Stimulated activated memory B cell treated with anti-CD40 and anti-IgM and Interleukin-4, amounts not matched to agents 10 μg/mL and 1 μg/mL and 100 μg/mL, for 72 hours (primary cell): ENCODE data around the gene THADA.
"Not testable (repeated sequence)": the region's sequence is repeated elsewhere in the genome, so short reads cannot be mapped to it uniquely, and the experiment has no call there.

Experiments used
- ATAC-seq: fragments of 150-1000 bp; cut with Tn5 transposase; 2 replicates; pipeline ENCODE4 v1.10.0; 2021
- H3K27ac Mint-ChIP-seq: one replicate; pipeline ENCODE4 v1.8.0; 2022; ENCODE audit warnings: mild to moderate bottlenecking, mixed read lengths
- H3K27me3 Mint-ChIP-seq: one replicate; pipeline ENCODE4 v1.8.0; 2022; ENCODE audit warnings: mixed read lengths
- H3K36me3 Mint-ChIP-seq: one replicate; pipeline ENCODE4 v1.8.0; 2022; ENCODE audit warnings: mixed read lengths
- H3K4me1 Mint-ChIP-seq: one replicate; pipeline ENCODE4 v1.8.0; 2022; ENCODE audit warnings: mixed read lengths
- H3K4me3 Mint-ChIP-seq: one replicate; pipeline ENCODE4 v1.8.0; 2022; ENCODE audit warnings: mild to moderate bottlenecking, moderate library complexity, mixed read lengths
- H3K9me3 Mint-ChIP-seq: one replicate; pipeline ENCODE4 v1.8.0; 2022; ENCODE audit warnings: mixed read lengths

THADA gene, protein sequence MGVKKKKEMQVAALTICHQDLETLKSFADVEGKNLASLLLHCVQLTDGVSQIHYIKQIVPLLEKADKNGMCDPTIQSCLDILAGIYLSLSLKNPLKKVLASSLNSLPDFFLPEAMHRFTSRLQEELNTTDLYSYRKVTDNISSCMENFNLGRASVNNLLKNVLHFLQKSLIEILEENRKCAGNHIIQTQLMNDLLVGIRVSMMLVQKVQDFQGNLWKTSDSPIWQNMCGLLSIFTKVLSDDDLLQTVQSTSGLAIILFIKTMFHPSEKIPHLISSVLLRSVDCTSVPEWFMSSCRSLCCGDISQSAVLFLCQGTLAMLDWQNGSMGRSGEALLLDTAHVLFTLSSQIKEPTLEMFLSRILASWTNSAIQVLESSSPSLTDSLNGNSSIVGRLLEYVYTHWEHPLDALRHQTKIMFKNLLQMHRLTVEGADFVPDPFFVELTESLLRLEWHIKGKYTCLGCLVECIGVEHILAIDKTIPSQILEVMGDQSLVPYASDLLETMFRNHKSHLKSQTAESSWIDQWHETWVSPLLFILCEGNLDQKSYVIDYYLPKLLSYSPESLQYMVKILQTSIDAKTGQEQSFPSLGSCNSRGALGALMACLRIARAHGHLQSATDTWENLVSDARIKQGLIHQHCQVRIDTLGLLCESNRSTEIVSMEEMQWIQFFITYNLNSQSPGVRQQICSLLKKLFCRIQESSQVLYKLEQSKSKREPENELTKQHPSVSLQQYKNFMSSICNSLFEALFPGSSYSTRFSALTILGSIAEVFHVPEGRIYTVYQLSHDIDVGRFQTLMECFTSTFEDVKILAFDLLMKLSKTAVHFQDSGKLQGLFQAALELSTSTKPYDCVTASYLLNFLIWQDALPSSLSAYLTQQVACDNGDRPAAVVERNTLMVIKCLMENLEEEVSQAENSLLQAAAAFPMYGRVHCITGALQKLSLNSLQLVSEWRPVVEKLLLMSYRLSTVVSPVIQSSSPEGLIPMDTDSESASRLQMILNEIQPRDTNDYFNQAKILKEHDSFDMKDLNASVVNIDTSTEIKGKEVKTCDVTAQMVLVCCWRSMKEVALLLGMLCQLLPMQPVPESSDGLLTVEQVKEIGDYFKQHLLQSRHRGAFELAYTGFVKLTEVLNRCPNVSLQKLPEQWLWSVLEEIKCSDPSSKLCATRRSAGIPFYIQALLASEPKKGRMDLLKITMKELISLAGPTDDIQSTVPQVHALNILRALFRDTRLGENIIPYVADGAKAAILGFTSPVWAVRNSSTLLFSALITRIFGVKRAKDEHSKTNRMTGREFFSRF (N-terminal part only)

DNA sequence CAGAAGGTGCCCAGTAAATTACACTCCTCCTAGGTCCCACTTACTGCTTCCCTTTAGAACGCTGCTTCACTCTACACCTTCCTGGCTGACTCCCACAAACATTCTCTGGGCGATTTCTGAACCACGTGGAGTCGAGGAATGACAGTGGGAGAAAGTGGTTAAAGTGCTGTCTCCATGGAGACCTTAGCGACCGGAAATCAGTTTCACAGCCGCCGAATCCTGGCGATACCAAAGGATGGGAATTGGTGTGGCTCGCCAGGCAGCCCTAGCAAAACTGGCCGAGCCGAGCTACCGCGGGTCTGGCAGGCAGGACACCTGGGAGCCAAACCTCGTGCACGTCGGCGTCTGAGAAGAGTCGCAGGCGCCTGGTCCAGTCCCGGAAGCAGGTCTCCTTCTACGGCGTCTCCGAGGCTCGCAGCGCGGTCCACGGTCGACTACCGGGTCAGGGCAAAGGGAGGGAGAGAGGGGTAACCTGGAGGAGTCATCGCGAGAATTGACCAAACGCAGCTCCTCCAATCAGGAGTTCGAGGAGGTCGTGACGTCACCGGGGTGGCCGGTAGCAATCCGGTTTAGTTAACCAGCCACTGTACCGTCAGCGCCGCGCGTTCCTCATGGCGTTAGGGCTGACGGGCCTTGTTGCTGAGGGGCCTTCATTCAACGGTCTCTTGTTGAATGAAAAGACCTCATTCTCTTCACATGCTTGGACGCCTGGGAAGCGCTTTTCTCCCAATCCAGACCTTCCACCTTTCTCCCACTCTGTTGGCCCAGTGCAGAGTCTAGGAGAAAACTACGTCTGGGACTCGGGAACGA is at the start of gene THADA:
Gene THADA, minus strand, starts transcription at position 436 of the 810 bp plus-strand sequence. CDS start 3,646 bp downstream, outside the sequence.
- ATAC-seq = peak; percentile 100
- H3K27ac Mint-ChIP-seq = peak within 1 kb of the TSS; percentile 99
- H3K9me3 Mint-ChIP-seq = no peaks in the 10 kb centered on the region
- peak within 1 kb of the TSS; percentile 95 for H3K4me3 Mint-ChIP-seq
- H3K36me3 Mint-ChIP-seq = peaks cover 6% of the 10 kb centered on the region
- peaks cover 30% of the 10 kb centered on the region for H3K4me1 Mint-ChIP-seq
- H3K27me3 Mint-ChIP-seq = no peaks in the 10 kb centered on the region

DNA sequence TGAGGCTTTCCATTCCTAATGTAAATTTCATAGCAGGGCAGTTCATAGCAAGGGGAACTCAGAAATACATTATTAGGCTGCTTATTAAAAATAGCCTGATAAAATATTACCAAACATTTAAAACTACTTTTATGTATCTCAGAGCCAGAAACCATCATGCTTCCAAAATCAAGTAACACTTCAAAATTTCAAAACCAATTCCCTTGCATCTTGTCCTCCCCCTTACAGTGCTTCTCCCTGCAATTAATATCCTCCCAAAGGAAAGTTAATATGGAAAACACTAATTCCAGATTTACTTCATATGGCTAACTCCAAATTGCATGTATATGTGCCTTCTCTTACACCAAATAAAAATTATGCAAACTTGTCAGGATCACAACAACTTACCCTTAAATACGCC is 47.8 kb upstream of the THADA start:
- H3K27ac Mint-ChIP-seq = no peak overlapping the region
- H3K9me3 Mint-ChIP-seq = peaks cover 4% of the 10 kb centered on the region
- no peak for ATAC-seq
- H3K27me3 Mint-ChIP-seq = no peaks in the 10 kb centered on the region
- no peaks in the 10 kb centered on the region for H3K4me1 Mint-ChIP-seq
- no peak overlapping the region for H3K4me3 Mint-ChIP-seq
- no peaks in the 10 kb centered on the region for H3K36me3 Mint-ChIP-seq

DNA sequence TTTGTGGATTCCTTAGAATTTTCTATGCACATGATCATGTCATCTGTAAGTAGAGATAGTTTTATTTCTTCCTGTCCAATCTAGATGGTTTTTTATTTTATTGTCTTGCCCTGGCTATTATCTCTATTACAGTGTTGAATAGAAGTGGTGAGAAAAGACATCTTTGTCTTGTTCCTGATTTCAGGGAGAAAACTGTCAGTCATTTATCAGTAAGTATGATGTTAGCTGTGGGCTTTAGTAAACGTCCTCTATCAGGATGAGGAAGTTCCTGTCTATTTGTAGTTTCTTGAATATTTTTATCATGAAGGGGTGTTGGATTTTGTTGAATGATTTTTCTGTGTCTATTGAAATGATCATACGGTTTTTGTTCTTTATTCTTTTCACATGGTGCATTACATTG is 46.5 kb upstream of the THADA start:
- H3K9me3 Mint-ChIP-seq = peaks cover 4% of the 10 kb centered on the region
- H3K36me3 Mint-ChIP-seq = no peaks in the 10 kb centered on the region
- no peaks in the 10 kb centered on the region for H3K4me1 Mint-ChIP-seq
- H3K27me3 Mint-ChIP-seq = no peaks in the 10 kb centered on the region
- no peak overlapping the region for H3K4me3 Mint-ChIP-seq
- H3K27ac Mint-ChIP-seq = no peak overlapping the region
- ATAC-seq = no peak

DNA sequence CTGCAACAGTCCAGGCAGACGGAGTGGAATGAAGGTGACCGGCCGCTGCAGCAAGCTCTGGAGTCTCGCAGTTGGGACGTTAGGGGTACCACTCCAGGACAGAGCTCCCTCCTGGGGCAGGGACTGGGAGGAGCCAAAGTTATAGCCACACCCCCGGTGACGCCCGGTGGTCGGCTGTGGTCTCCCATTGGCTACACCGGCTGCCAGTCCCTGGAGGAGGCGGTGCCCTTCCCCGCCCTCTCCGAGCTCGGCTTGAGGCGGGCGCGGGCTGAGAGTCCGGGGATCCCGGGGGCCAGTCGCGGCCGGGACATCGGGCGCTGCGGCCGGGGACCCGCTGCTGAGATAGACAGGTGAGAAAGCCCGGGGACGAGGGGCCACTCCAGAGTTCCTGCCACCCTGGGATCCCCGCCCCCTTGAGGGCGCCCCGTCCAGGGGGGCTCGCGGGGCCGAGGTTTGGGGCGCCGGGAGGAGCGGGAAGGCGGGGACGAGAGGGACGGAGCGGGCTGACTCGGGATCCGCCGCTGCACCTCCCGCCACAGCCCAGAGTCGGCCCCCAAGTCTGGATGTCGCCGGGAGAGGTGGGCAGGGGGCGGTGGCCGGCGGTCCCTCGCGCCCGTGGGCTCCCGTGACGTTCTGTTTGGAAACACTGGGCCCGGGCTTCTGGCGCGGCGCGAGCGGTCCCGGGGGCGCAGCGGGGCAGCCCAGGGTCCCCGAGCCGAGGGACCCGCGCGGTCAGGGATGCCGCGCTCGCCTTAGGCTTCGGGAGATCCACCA is 41.4 kb upstream of the THADA start, which contains the start of gene PLEKHH2:
Gene PLEKHH2, plus strand, starts transcription at position 231 of the 774 bp plus-strand sequence. CDS start 7,414 bp downstream, outside the sequence.
- Mint-ChIP-seq H3K4me1 (peaks cover 9% of the 10 kb centered on the region), H3K27ac (peak within 1 kb of the TSS; percentile 68), H3K27me3 (peaks cover 48% of the 10 kb centered on the region), H3K9me3 (peaks cover 4% of the 10 kb centered on the region), H3K4me3 (peak within 1 kb of the TSS; percentile 83), H3K36me3 (no peaks in the 10 kb centered on the region)
- ATAC-seq = peak; percentile 99

DNA sequence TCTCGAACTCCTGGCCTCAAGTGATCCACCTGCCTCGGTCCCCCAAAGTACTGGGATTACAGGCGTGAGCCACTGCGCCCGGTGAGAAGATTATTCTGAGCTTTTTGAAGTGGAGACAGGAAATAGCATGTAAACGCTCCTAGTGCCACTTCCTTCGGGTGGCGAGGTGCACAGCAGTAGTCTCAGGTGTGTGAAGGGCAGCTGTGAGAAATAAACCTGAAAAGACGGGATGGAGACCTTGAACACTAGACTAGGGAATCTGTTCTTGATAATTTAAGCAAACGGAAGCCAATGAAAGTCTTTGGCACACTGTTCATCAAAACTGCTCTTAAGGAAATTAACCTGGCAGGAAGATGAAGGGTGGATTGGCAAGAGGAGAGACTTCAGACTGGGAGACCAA is 40.8 kb upstream of the THADA start:
- no peak for ATAC-seq
- Mint-ChIP-seq H3K9me3 (peaks cover 4% of the 10 kb centered on the region), H3K27me3 (peaks cover 52% of the 10 kb centered on the region), H3K4me3 (peak overlapping the region; percentile 83), H3K4me1 (peaks cover 9% of the 10 kb centered on the region), H3K27ac (peak overlapping the region; percentile 68), H3K36me3 (no peaks in the 10 kb centered on the region)

DNA sequence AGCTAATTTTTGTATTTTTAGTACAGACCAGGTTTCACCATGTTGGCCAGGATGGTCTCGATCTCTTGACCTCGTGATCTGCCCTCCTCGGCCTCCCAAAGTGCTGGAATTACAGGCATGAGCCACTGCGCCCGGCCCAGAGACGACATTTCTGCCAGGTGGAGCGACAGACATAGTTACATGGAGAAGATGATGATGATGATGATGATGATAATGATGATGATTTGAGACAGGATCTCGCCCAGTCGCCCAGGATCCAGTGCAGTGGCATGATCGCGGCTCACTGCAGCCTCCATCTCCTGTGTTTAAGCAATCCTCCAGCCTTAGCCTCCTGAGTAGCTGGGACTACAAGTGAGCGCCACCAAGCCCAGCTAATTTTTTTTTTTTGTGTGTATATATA is 40.3 kb upstream of the THADA start:
- not testable (repeated sequence) for H3K9me3 Mint-ChIP-seq, H3K4me3 Mint-ChIP-seq, ATAC-seq, H3K27ac Mint-ChIP-seq, H3K36me3 Mint-ChIP-seq, H3K4me1 Mint-ChIP-seq
- peaks cover 52% of the 10 kb centered on the region for H3K27me3 Mint-ChIP-seq

DNA sequence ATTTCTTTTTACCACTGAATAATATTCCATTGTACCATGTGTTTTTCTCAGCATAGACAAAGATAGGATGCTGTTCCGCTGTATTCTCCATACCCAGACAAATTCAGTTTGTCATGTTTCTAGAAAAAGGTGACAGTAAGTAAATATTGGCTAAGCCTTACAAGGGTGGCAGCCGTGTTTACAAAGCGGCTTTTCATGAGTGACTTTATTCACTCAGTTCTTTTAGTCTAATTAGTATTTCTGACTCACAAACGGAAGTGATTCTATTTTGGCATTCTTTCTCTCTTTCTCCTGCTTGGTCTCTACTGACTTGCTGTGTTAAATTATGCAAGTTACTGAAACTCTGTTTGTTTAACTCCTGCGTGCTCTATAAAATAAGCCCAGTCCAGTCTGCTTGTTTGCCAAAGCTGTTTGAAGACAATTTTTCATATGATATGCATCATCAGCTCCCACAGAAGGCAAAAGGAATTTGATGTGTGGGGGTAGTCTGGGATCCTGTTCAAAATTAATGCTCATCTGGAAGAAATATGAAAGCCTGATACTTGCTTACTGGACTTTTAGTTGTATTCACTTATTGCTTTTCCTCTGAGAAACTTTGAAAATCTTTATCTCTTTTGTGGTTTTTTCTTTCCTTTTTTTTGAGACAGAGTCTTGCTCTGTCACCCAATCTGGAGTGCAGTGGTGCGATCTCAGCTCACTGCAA is 38.9 kb upstream of the THADA start:
- Mint-ChIP-seq H3K27ac (no peak overlapping the region), H3K4me1 (peaks cover 9% of the 10 kb centered on the region), H3K36me3 (no peaks in the 10 kb centered on the region), H3K27me3 (peaks cover 52% of the 10 kb centered on the region), H3K9me3 (peaks cover 4% of the 10 kb centered on the region), H3K4me3 (no peak overlapping the region)
- ATAC-seq = no peak

DNA sequence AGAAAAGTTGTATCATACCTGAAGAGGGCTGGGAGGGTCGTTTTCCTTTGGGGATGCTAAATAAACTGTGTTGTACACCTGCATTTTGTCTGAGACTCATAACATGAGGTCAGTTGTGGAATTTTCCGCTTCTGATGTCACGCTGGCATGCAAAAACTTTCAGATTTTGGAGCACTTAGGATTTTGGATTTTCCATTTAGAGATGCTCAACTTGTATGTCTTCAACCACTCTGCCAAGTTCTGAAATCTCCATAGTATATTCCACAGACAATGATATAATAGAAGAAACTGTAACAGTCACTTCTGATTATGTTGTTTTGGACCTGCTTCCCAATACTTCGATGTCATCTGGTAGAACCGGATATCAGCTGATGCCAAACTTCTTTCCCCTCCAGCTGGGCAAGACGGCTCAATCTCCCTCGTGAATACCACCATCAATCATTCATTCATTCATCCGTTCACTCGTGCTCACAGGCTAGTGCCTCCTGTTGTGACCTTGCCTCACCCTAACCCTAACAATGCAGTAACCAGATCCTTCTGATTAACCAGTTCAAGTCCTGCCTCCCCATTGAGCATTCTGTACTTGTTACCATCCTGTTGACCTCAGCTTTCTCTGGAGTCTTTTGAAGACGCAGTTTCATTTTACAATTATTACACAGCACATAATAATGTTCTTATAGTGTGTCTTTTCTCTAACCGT is 35.9 kb upstream of the THADA start:
- peaks cover 49% of the 10 kb centered on the region for H3K27me3 Mint-ChIP-seq
- H3K9me3 Mint-ChIP-seq = peaks cover 5% of the 10 kb centered on the region
- no peaks in the 10 kb centered on the region for H3K36me3 Mint-ChIP-seq
- H3K4me1 Mint-ChIP-seq = peaks cover 6% of the 10 kb centered on the region
- H3K4me3 Mint-ChIP-seq = no peak overlapping the region
- ATAC-seq = no peak
- no peak overlapping the region for H3K27ac Mint-ChIP-seq

DNA sequence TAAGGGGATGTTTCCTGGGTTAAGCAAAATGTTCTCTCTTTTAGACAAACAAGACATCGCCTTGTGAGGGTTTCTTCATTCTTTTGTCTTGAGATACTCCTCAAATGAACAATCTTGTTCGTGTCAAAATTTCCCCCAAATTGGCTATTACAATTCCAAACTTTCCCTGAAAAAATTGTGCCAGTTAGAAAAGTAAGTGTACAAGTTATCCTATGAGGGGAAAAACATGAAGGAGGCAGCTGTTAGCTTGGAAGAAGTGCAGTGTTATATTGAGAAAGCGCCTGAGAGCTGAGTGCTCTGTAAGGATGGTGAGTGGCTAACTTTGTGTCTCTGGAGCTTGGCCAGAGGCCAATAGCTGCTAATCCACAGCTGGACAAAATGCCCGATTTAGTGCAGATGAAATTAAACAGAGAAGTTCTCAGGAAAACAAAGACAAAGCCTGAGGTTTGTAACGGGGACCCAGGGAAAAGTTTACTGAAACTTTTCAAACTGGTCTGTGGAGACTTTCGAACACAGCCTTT is 27.2 kb upstream of the THADA start:
- Mint-ChIP-seq H3K4me1 (no peaks in the 10 kb centered on the region), H3K36me3 (no peaks in the 10 kb centered on the region), H3K27ac (no peak overlapping the region), H3K27me3 (no peaks in the 10 kb centered on the region), H3K9me3 (peaks cover 2% of the 10 kb centered on the region), H3K4me3 (no peak overlapping the region)
- ATAC-seq = no peak

DNA sequence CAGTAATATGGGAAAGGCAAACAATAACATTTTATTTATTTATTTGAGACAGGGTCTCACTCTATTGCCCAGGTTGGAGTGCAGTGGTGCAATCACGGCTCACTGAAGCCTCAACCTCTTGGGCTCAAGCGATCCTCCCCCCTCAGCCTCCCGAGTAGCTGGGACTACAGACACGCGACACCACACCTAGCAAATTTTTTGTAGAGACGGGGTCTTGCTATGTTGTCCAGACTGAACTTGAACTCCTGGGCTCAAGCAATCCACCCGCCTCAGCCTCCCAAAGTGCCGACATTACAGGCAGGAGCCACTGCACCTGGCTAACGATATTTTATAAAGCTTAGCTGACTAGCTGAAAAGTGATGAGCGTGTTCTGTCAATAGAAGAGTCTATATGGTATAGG is 23.7 kb upstream of the THADA start:
- Mint-ChIP-seq H3K9me3 (no peaks in the 10 kb centered on the region), H3K36me3 (no peaks in the 10 kb centered on the region), H3K27ac (no peak overlapping the region), H3K4me3 (no peak overlapping the region), H3K4me1 (no peaks in the 10 kb centered on the region), H3K27me3 (peaks cover 17% of the 10 kb centered on the region)
- ATAC-seq = no peak

DNA sequence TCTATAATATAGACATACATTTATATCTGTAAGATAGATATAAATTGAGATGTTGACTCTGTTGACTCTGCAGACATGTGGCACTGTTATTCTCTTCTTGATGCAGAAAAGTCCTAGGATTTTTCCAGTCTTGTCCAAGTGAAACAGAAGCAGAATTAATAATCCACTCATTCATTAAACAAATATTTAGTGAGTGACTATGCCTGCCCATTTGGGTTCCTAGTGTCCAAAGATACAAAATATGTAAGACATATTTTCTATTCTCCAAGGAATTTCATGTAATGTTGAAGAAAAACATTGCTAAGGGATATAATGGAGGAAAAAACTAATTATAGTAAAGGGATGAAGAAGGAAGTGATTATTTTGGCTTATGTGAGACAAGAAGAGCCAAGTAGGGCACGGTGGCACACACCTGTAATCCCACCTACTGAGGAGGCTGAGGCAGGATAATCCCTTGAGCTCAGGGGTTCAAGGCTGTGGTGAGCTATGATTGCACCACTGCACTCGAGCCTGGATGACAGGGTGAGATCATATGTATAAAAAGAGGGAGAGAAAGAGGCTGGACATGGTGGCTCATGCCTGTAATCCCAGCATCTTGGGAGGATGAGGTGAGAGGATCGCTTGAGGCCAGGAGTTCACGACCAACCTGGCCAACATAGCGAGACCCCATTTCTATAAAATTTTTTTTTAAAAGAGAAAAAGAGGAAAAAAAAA is 21.3 kb upstream of the THADA start:
- Mint-ChIP-seq H3K9me3 (no peaks in the 10 kb centered on the region), H3K4me1 (peaks cover 5% of the 10 kb centered on the region), H3K27me3 (peaks cover 17% of the 10 kb centered on the region), H3K36me3 (no peaks in the 10 kb centered on the region), H3K27ac (no peak overlapping the region), H3K4me3 (no peak overlapping the region)
- no peak for ATAC-seq

DNA sequence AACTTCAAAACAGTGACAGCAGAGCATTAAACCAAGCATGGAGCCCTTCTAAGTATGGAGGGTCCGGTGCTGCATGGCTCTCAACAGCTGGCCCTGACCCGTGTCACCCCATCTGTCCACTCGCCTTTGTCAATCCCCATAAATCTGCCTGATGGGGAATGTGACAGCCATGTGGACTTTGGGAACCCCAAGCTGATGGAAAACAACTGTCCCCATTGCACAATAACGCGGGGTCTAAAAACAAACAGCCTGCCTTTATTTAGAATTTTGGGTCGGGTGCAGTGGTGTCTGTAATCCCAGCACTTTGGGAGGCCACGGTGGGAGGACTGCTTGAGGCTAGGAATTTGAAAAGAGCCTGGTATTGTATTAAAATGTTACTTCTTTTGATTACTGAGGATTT is 17.1 kb upstream of the THADA start:
- Mint-ChIP-seq H3K27me3 (peaks cover 17% of the 10 kb centered on the region), H3K36me3 (no peaks in the 10 kb centered on the region), H3K4me1 (peaks cover 6% of the 10 kb centered on the region), H3K4me3 (no peak overlapping the region), H3K27ac (no peak overlapping the region), H3K9me3 (no peaks in the 10 kb centered on the region)
- no peak for ATAC-seq
